Thyroid gland (tissue), 4 donors: ENCODE measurements around the gene CIROP. TPM values are rescaled to one million over a fixed set of nuclear protein-coding genes. Genes with fewer than 3 reads are reported as not detected.

Experiments used
- DNase-seq, 2 donors: peaks; one replicate each; pipeline ENCODE4 v3.0.0-alpha.2; 2019
- H3K27ac ChIP-seq, 3 donors: fragments of 200-600 bp; sonication (generic); 1 replicate in 2 of 3; 2 replicates in 1 of 3; pipeline ENCODE4 v1.5.1; 2016 to 2019; ENCODE audit warnings: mild to moderate bottlenecking in 1 of 3, moderate library complexity in 1 of 3
- H3K27me3 ChIP-seq: fragments of 200-600 bp; sonication (generic); one replicate; pipeline ENCODE4 v1.5.1; 2019
- H3K36me3 ChIP-seq, 2 donors: fragments of 200-600 bp; sonication (generic); one replicate each; pipeline ENCODE4 v1.5.1; 2016 to 2019
- H3K4me1 ChIP-seq, 2 donors: fragments of 200-600 bp; sonication (generic); one replicate each; pipeline ENCODE4 v1.5.1; 2017 to 2019
- H3K4me3 ChIP-seq, 3 donors: fragments of 200-600 bp; sonication (generic); replicated peaks in 1 of 3; 1 replicate in 2 of 3; 2 replicates in 1 of 3; pipeline ENCODE4 v1.5.1; 2016; ENCODE audit warnings: mild to moderate bottlenecking in 1 of 3
- H3K9me3 ChIP-seq: fragments of 200-600 bp; sonication (generic); one replicate; pipeline ENCODE4 v1.5.1; 2017
- POLR2A ChIP-seq, 2 donors: fragments of 450-650 bp; IDR thresholded peaks; one replicate each; pipeline ENCODE4 v1.6.1; 2017; ENCODE audit warnings: antibody characterized with exemption in 2 of 2, mild to moderate bottlenecking in 2 of 2, moderate library complexity in 1 of 2
- WGBS, 2 donors: methylation state at CpG; one replicate each; pipeline ENCODE4 v1.1.5; 2017; 5-methylcytosine and 5-hydroxymethylcytosine counted together
- intact Hi-C: fragments of 100-400 bp; cut with DNase I; formaldehyde crosslinking; loops from one replicate; pipeline ENCODE4 v1.15.1; 2023
- total RNA-seq, 4 donors: library from RNA; depleted of rRNA; stranded (reverse); fragments of >200 nt; gene quantifications; one replicate each; pipeline ENCODE4 v1.2.3, GENCODE V29; 2016
- TF ChIP-seq, protein P1 (sequence below), 6 experiments: fragments of 200-600 bp in 3 of 6; fragments of 450-650 bp in 3 of 6; sonication (generic) in 3 of 6; IDR thresholded peaks; one replicate each; pipeline ENCODE4 v1.5.1; 2016 to 2019; ENCODE audit warnings: antibody characterized with exemption in 6 of 6, mild to moderate bottlenecking in 2 of 6, inconsistent platforms in 1 of 6, moderate library complexity in 1 of 6

CIROP gene
- total RNA-seq, 4 donors from 2014 or later: 0.11 TPM; not detected in 3

DNA sequence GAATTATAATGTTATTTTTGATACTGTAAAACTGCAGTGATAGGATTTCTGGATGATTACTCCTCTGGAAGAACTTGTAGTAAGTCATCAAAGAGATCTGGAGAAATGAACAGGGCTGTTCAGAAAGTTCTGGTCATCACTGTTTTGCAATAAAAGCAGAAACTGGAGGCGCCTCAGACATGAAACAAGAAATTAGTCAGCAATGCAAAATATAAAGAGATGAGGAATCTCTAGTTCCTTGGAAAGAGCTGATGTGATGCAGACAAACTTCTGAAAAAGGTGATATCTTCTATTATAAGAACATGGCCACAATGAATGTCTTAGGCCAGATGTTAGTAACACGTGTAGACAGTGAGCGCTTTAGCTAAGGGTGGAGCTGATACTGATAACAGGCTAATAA is 19.3 kb downstream of the CIROP start:
- H3K27me3 ChIP-seq: no peaks in the 10 kb centered on the region
- intact Hi-C loops: no loop called here
- no peak for DNase-seq
- 90 to 93% methylated on average over 3 of the region's 3 CpGs for WGBS, 2 donors
- peaks cover 2 to 8% of the 10 kb centered on the region in 2 donors for H3K4me1 ChIP-seq
- TF ChIP-seq POLR2A (IDR thresholded peaks at IDR 0.05): no peak
- TF ChIP-seq, protein P1, sequence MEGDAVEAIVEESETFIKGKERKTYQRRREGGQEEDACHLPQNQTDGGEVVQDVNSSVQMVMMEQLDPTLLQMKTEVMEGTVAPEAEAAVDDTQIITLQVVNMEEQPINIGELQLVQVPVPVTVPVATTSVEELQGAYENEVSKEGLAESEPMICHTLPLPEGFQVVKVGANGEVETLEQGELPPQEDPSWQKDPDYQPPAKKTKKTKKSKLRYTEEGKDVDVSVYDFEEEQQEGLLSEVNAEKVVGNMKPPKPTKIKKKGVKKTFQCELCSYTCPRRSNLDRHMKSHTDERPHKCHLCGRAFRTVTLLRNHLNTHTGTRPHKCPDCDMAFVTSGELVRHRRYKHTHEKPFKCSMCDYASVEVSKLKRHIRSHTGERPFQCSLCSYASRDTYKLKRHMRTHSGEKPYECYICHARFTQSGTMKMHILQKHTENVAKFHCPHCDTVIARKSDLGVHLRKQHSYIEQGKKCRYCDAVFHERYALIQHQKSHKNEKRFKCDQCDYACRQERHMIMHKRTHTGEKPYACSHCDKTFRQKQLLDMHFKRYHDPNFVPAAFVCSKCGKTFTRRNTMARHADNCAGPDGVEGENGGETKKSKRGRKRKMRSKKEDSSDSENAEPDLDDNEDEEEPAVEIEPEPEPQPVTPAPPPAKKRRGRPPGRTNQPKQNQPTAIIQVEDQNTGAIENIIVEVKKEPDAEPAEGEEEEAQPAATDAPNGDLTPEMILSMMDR (IDR thresholded peaks at IDR 0.05): no peak
- H3K36me3 ChIP-seq: peaks cover 49 to 71% of the 10 kb centered on the region in 2 donors
- no peaks in the 10 kb centered on the region for H3K9me3 ChIP-seq
- no peak overlapping the region for H3K27ac ChIP-seq
- no peak overlapping the region for H3K4me3 ChIP-seq

- no peak overlapping the region for H3K27ac ChIP-seq
These were observed 24.3 kb downstream of the CIROP start for GRCh38 chr14:23080474-23080873.

DNA sequence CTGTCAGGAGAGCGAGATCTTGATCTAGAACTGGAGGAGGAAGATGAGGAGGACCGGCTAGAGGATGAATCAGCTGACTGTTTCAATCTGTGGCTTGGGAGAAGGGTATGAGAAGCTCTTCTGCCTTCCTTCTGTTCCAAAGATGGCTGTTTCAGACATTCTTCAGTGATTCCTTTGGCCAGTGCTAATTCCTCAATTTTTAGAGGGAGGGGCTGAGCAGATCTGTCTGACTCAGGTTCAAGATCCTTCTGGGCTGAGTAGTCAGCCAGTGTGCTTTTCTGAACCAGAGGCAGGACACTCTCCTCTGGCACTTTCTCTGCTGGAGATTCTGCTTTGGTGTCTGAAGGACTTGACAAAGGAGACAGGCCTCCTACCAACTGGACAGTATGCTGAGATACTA is 25.1 kb downstream of the CIROP start:
- WGBS, 2 donors: 94 to 95% methylated on average over 2 of the region's 2 CpGs
- Histone ChIP-seq H3K36me3 (peaks cover 73 to 75% of the 10 kb centered on the region in 2 donors), H3K4me3 (no peak overlapping the region), H3K27ac (no peak overlapping the region), H3K4me1 (peaks cover 0 to 3% of the 10 kb centered on the region in 2 donors), H3K9me3 (no peaks in the 10 kb centered on the region), H3K27me3 (no peaks in the 10 kb centered on the region)
- DNase-seq: no peak
- no peak for TF ChIP-seq POLR2A (IDR thresholded peaks at IDR 0.05)
- TF ChIP-seq, protein P1 (IDR thresholded peaks at IDR 0.05): no peak
- intact Hi-C loops: loop anchor here (5.0 kb wide), 1 partner anchor 108 kb away; no protein-coding TSS in a partner anchor

More at GRCh38 chr14:23080474-23080873, 24.3 kb downstream of the CIROP start:
- Histone ChIP-seq H3K4me3 (no peak overlapping the region), H3K27me3 (no peaks in the 10 kb centered on the region), H3K4me1 (peaks cover 0 to 3% of the 10 kb centered on the region in 2 donors), H3K36me3 (peaks cover 69 to 83% of the 10 kb centered on the region in 2 donors), H3K9me3 (no peaks in the 10 kb centered on the region)
- 75 to 80% methylated on average over 1 of the region's 1 CpG for WGBS, 2 donors
- no peak for TF ChIP-seq POLR2A (IDR thresholded peaks at IDR 0.05)
- TF ChIP-seq, protein P1 (IDR thresholded peaks at IDR 0.05): no peak
- no peak for DNase-seq
- intact Hi-C loops: no loop called here

DNA sequence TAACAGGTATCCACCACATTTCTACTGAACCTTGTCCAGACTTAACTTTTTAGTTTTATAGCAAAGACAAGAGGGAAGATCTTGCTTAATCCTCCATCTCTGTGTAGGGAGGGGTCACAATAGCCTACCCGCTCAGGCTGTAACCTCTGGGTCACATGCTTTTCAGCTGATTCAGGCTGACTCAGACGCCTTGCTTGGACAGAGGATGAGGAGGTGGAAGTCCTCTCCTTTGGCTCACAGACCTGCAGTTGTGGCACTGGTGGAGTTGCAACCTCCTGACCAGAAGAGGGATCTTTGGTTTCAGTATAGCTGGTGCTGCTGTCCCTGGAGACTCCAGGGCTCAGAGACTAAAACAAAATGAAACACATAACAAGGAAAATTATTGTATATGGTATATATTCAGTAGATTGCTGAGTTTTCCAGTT is 26.1 kb downstream of the CIROP start:
- Histone ChIP-seq H3K4me3 (no peak overlapping the region), H3K36me3 (peaks cover 79 to 80% of the 10 kb centered on the region in 2 donors), H3K4me1 (peaks cover 0 to 3% of the 10 kb centered on the region in 2 donors), H3K27ac (peak overlapping the region in 1 of 3 donors; percentile 2), H3K9me3 (no peaks in the 10 kb centered on the region), H3K27me3 (no peaks in the 10 kb centered on the region)
- 58 to 66% methylated on average over 2 of the region's 2 CpGs for WGBS, 2 donors
- DNase-seq: peak in 1 of 2 donors; percentile 36
- intact Hi-C loops: loop anchor here (5.0 kb wide), 1 partner anchor 109 kb away; no protein-coding TSS in a partner anchor
- no peak for TF ChIP-seq POLR2A (IDR thresholded peaks at IDR 0.05)
- TF ChIP-seq, protein P1 (IDR thresholded peaks at IDR 0.05): no peak

DNA sequence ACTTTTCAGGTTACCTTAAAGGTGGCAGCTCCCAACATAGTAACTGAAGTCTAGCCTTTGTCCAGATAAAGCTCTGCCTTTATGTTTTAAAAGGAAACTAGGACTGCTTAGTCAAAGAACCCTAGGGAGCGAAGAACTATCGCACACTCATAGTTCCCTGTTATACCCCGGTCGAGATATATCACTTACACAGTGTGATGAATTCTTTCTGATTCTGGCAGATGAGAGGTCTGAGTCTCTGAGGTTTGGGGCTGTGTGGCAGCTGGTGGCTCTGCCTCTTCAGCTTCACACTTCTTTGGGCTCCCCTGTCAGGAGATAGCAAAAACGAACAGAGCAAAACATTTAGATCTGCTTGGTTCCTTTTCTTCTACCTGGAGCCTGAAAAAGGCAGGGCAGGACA is 26.8 kb downstream of the CIROP start:
- Histone ChIP-seq H3K4me1 (peaks cover 0 to 3% of the 10 kb centered on the region in 2 donors), H3K36me3 (peaks cover 83 to 84% of the 10 kb centered on the region in 2 donors), H3K9me3 (no peaks in the 10 kb centered on the region), H3K27ac (peak overlapping the region in 2 of 3 donors; percentile 2 to 22), H3K4me3 (no peak overlapping the region), H3K27me3 (no peaks in the 10 kb centered on the region)
- no peak for TF ChIP-seq POLR2A (IDR thresholded peaks at IDR 0.05)
- TF ChIP-seq, protein P1 (IDR thresholded peaks at IDR 0.05): no peak
- no peak for DNase-seq
- intact Hi-C loops: loop anchor here (5.0 kb wide), 1 partner anchor 109 kb away; no protein-coding TSS in a partner anchor
- WGBS, 2 donors: 87 to 94% methylated on average over 5 of the region's 5 CpGs
